GM18861 (cell line): Measurements from ENCODE around the gene SPON2.

ENCODE experiments used
- ATAC-seq: cut with Tn5 transposase; IDR thresholded peaks from one replicate; pipeline ENCODE4 v1.9.1; 2021; ENCODE audit not compliant: unreplicated experiment

The SPON2 gene

DNA sequence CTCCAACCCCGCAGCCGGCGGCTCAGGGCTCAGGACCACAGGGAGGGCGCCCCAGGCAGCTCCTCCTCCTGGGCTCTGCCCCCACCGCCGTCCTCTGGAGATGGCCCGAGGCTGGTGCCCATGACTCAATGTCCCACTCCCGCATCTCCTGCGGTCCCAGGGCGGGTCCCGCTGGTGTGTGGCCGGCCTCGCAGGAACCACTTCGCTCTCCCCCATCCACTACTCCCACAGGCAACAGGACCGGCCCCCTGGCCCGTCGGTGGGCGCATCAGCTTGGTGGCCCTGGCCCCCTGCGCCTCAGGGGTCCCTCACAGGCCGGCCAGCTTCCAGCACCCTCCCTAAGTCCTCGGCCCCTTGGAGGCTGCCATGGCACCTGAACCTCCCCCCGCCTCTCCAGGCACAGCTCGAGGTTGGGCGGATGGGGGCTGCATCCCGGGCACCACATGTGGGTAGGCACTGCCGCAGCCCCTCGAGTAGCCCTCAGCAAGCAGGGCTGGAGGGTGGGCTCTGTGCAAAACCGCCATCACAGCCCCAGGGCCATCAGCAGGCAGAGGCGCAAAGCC, 22.8 kb upstream of the SPON2 start:
- no peak for ATAC-seq

DNA sequence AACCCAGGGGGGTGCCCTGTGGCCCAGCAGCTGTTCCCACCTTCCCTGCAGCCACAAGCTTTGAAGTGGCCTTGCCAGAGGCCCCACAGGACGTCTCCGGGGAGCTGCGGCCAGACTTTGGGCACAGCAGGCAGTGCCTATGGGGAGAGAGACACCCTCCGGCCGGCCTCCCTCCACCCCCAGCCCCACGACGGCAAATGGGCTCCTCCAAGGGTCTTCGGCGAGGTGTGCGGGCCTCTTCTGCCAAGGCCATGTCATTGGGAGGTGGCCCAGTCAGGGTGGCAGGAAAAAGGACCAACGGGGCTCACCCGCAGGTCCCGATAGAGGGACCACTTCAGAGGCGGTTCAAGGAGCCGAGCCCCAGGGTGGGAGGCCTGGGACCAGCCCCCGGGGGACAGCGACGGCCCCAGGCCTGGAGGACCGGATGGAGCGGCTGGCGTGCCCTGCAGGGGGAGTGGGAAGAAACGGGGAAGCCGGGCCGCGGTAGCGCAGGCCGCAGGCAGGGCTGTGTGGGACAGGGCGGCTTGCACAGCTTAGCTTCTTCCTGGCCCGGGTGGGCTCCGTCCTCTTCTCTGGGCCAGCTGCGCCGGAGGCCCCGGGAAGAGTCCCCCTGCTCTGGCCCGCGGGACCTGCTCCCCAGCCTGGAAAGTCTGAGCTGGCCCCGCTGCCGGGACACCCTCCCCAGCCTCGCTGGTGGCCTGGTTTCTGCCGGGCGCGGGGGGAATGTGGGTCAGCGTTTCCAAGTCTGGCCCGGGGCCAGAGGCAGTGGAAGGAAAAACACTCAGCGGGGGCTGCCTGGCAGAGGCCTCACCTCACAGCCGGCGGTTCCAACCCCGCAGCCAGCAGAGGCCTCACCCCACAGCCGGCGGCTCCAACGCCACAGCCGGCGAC, 21.9 kb upstream of the SPON2 start:
- no peak for ATAC-seq

- ATAC-seq, result no peak
Observed at GRCh38 chr4:1193206-1194009, 21.0 kb upstream of the SPON2 start.

- ATAC-seq, result no peak
Observed at GRCh38 chr4:1192493-1193205, 20.3 kb upstream of the SPON2 start.

DNA sequence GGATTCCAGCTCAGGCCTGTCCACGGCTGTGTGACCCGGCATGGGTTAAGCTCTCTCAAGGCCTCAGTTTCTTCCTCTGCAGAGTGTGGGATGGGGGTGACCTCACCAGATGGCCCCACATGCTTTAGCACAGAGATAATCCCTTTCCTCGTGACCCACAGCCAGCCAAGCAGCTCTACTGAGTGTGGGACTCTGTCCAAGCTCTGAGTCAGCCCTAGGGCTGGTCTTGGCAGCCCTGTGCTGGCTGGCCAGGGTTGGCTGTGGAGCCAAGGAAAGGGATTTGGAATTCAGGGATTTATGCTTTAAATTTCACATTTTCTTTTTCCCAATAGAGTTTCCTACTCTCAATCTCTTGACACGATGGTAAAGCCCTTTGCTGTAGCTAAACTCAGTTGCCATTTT, 19.7 kb upstream of the SPON2 start:
- ATAC-seq, result no peak

DNA sequence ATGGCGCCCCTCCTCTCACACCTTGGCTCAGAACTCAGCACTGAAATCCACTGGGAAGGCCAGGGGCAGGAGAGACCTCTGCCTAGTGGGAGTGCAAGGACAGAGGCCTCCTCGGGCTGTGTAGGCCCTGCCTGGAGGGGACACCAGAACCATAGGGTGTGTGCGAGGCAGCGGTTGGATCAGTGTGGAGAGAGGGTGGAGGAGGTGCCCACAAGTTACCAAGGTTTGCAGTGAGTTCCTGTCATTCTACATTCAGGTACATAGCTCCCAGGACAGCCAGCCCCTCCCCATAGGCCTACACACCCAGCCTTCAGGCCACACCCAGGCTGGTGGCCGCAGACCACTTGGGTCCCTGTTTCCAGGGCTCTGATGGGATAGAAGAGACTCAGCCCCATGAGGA, 19.2 kb upstream of the SPON2 start:
- no peak for ATAC-seq

GRCh38 chr4:1187182-1187581, 14.8 kb upstream of the SPON2 start:
- no peak for ATAC-seq

GRCh38 chr4:1183985-1184773, 11.8 kb upstream of the SPON2 start:
- ATAC-seq, result peak; percentile 46

GRCh38 chr4:1182313-1182712, 9.9 kb upstream of the SPON2 start:
- no peak for ATAC-seq

GRCh38 chr4:1180663-1181062, 8.3 kb upstream of the SPON2 start:
- no peak for ATAC-seq

- ATAC-seq, result no peak
Observed at GRCh38 chr4:1179976-1180375, 7.6 kb upstream of the SPON2 start.

DNA sequence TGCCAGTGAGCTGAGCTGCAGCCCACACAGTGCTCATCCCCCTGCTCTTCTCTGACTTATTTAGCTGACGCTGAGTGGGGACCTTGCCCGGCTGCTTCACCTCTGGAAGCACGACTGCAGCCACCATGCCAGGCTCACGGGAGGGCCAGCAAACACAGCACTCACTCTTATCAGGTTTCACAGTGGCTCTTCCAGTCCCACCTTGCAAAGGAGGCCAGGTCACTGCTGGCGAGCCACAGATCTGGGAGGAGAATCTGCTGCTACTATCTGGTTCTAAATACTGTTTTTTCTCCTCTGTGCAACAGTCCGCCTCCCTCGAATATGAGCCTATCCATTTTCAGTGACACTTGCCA, 6.7 kb upstream of the SPON2 start:
- no peak for ATAC-seq

DNA sequence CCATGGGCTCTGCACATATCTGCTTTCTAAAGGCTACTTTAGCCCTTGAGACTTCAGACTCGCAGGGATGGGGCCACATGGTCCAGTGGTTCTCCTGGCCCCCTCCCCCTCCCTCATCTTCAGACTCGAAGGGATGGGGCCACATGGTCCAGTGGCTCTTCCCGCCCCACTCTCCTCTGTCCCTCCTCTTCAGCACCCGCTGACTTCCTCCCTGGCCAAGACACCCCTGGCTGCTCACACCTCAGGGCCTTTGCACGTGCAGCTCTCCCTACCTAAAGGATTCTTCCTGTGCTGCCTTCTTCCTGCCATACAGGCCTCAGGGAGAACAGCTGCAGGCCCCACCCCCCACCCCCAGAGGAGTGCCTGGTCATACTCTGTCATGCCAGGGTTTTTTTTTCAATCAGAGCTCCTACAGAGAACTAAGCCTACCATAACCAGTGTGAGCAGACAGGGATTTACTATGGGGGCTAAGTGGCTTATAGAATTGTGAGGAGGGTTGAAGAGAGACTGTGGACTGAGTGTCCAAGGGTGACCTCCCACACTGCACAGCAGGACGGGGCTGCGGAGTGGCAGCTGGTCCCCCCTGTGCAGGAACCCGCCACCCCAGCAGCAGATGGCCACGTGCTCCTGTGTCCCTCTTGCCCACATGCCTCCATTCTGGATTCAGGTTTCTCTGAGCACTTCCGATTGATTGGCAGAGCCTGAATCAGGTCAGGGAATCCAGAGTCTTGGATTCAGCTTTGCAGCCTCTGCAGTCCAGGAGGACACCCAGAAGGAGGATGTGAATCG, 6.1 kb upstream of the SPON2 start:
- no peak for ATAC-seq

- ATAC-seq, result no peak
Observed at GRCh38 chr4:1177274-1178141, 5.1 kb upstream of the SPON2 start.

GRCh38 chr4:1176398-1177273, 4.3 kb upstream of the SPON2 start:
- no peak for ATAC-seq

- no peak for ATAC-seq
Observed at GRCh38 chr4:1175635-1176229, 3.3 kb upstream of the SPON2 start.

GRCh38 chr4:1174941-1175634, 2.7 kb upstream of the SPON2 start:
- ATAC-seq, result no peak
